Spleen (tissue), 7 donors: ENCODE measurements around the gene MAPK8IP3.

ENCODE experiments used
- POLR2A ChIP-seq, 3 donors: fragments of 450-650 bp; IDR thresholded peaks; one replicate each; pipeline ENCODE4 v1.5.1; 2017; ENCODE audit warnings: antibody characterized with exemption in 3 of 3, mild to moderate bottlenecking in 1 of 3
- TF ChIP-seq, protein P1 (sequence below), 11 experiments: fragments of 200-600 bp in 7 of 11; fragments of 450-650 bp in 4 of 11; sonication (generic) in 4 of 11; IDR thresholded peaks in 8 of 11; conservative IDR thresholded peaks in 3 of 11; 1 replicate in 7 of 11; 2 replicates in 4 of 11; pipeline versions ENCODE4 v1.4.0 to v1.8.0; 2016 to 2021; ENCODE audit warnings: antibody characterized with exemption in 11 of 11, inconsistent platforms in 4 of 11, mild to moderate bottlenecking in 1 of 11
- donor health status: DM: no; HTN: no; CAD: no; lungs with moderate emphysema.
- donor health status: DM: no; HTN: no; CAD: no.
- donor health status: DM: no; HTN: no; CAD: no.

DNA sequence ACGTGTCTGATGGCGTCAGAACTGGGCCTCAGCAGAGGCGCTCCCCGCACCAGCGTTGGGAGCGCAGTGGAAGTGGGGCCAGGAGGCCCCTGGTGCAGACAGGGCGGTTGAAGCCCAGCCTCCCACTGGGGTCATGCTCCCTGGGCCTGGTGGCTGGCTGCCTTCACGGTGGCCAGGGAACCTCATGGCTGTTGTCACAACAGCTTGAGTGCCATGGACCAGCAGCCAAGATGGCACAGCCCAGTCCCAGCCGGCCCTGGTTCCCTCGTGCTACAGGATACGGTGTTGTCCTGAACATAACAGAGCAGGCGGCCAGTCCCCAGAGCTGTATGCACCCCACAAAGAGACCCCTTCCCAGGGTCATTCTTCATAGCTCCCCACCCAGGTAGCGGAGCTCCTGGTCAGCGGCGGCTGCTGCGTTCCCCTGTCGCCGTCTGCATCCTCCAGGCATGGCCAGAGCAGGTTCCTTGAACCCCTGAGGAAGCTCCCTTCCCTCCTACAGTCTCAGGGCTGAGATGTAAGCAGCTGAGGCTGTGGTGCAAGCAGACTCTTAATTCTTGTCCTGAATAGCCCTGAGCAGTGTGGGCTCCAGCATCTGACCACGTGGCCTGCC lies 35.7 kb downstream of the MAPK8IP3 start:
- TF ChIP-seq, protein P1, sequence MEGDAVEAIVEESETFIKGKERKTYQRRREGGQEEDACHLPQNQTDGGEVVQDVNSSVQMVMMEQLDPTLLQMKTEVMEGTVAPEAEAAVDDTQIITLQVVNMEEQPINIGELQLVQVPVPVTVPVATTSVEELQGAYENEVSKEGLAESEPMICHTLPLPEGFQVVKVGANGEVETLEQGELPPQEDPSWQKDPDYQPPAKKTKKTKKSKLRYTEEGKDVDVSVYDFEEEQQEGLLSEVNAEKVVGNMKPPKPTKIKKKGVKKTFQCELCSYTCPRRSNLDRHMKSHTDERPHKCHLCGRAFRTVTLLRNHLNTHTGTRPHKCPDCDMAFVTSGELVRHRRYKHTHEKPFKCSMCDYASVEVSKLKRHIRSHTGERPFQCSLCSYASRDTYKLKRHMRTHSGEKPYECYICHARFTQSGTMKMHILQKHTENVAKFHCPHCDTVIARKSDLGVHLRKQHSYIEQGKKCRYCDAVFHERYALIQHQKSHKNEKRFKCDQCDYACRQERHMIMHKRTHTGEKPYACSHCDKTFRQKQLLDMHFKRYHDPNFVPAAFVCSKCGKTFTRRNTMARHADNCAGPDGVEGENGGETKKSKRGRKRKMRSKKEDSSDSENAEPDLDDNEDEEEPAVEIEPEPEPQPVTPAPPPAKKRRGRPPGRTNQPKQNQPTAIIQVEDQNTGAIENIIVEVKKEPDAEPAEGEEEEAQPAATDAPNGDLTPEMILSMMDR (IDR thresholded peaks at IDR 0.05 in 8 of 11, conservative IDR thresholded peaks at IDR 0.05 in 3 of 11) = no peak
- no peak for TF ChIP-seq POLR2A (IDR thresholded peaks at IDR 0.05)
